Measurements from ENCODE around the gene PRR35.

DNA sequence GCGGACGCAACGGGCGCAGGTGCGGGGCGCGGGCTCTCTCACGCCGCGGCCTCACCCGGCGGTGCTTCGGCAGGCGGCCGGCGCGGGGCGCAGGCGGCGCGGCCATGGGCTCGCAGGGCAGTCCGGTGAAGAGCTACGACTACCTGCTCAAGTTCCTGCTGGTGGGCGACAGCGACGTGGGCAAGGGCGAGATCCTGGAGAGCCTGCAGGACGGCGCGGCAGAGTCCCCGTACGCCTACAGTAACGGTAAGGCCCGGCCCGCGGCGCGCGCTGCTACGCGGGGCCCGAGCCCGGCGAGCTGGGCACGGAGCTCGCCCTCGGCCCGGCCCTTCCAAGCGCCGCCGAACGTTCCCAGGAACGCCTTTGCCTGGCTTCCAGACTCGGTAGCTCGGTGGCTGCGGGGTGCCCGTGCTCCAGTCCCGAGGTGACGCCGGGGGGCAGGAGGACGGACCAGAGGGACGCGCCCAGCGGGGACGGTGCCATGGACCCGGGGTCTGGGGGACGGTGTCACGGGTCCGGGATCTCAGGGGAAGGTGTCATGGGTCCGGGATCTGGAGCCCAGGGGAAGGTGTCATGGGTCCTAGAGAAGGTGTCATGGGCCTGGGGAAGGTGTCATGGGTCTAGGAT is 30.1 kb downstream of the PRR35 start:
- TF ChIP-seq, protein P1, sequence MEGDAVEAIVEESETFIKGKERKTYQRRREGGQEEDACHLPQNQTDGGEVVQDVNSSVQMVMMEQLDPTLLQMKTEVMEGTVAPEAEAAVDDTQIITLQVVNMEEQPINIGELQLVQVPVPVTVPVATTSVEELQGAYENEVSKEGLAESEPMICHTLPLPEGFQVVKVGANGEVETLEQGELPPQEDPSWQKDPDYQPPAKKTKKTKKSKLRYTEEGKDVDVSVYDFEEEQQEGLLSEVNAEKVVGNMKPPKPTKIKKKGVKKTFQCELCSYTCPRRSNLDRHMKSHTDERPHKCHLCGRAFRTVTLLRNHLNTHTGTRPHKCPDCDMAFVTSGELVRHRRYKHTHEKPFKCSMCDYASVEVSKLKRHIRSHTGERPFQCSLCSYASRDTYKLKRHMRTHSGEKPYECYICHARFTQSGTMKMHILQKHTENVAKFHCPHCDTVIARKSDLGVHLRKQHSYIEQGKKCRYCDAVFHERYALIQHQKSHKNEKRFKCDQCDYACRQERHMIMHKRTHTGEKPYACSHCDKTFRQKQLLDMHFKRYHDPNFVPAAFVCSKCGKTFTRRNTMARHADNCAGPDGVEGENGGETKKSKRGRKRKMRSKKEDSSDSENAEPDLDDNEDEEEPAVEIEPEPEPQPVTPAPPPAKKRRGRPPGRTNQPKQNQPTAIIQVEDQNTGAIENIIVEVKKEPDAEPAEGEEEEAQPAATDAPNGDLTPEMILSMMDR (optimal IDR thresholded peaks at IDR 0.05 in 1 of 3, IDR thresholded peaks at IDR 0.05 in 1 of 3, conservative IDR thresholded peaks at IDR 0.05 in 1 of 3; ENCODE audit: extremely low read depth in 1 of 3, insufficient read depth in 2 of 3, low read length in 3 of 3): no peak
- no peak for TF ChIP-seq EZH2 (IDR thresholded peaks at IDR 0.05; ENCODE audit: low read length)

All from keratinocyte (primary cell).